Central memory CD8-positive, alpha-beta T cell (primary cell): ENCODE data around the gene TARDBP.
"Not testable (repeated sequence)": the region's sequence is repeated elsewhere in the genome, so short reads cannot be mapped to it uniquely, and the experiment has no call there.

Source experiments
- ATAC-seq: fragments of 150-1000 bp; cut with Tn5 transposase; replicated peaks from 2 replicates; pipeline ENCODE4 v1.10.0; 2022; ENCODE audit warnings: mild to moderate bottlenecking, moderate FRiP score, moderate number of reproducible peaks; ENCODE audit not compliant: poor library complexity, severe bottlenecking; ENCODE audit errors: extremely low read depth
- DNase-seq, 2 donors: peaks; one replicate each; pipeline ENCODE4 v3.0.0; 2021; ENCODE audit warnings: low spot score in 2 of 2
- H3K27ac Mint-ChIP-seq: one replicate; pipeline ENCODE4 v1.8.0; 2022; ENCODE audit warnings: low read depth, mild to moderate bottlenecking, moderate library complexity, mixed read lengths
- H3K27me3 Mint-ChIP-seq: one replicate; pipeline ENCODE4 v1.8.0; 2022; ENCODE audit warnings: mixed read lengths
- H3K36me3 Mint-ChIP-seq: one replicate; pipeline ENCODE4 v1.8.0; 2022; ENCODE audit warnings: mild to moderate bottlenecking, moderate library complexity, mixed read lengths; ENCODE audit not compliant: insufficient read depth
- H3K4me1 Mint-ChIP-seq: one replicate; pipeline ENCODE4 v1.8.0; 2022; ENCODE audit warnings: mixed read lengths
- H3K4me3 Mint-ChIP-seq: one replicate; pipeline ENCODE4 v1.8.0; 2022; ENCODE audit warnings: mild to moderate bottlenecking, moderate library complexity, mixed read lengths
- H3K9me3 Mint-ChIP-seq: one replicate; pipeline ENCODE4 v1.8.0; 2022; ENCODE audit warnings: mixed read lengths

Gene TARDBP

DNA sequence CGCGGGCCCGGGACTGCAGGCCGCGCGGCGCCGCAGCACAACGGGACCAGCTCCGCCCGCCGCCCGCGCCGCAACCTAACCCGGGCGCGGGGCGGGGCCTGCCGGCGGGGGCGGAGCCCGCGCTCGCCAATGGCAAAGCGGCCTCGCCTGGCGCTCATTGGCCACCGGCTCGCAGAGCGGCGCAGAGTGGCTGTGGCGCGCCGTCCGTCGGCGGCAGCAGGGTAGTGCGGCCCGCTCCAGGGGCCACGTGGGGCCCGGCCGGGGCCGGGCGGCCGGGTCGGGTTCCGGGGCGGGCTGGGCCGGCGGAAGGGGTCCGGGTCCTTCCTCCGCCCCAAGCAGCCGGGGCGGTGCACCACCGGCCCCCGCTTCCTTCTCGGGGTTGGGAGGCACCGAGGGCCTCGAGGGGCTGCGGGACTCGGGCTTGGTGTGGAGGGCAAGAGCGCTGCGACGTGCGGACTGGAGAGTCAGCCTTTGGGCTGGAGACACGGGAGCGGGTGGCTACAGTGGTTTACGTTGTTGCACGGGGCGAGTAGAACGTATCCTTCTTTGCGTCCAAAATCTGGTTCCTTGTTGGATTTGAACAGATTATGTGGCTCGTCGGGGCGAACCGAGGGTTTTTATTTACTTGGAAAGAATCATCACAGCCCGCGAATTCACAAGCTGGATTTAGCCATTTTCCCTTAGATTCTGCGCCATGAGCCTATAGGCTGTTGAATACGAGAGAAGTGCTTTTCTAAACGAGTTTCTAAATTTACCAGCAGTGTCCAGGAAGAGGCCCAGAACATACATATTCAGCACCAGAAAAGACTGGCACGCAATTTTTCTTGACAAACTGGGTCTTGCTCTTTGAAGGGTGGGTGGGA, 47.7 kb downstream of the TARDBP start, which contains the start of gene SRM:
SRM (minus strand) TSS at position 51 of the 863 bp plus-strand sequence. CDS start 75 bp downstream, outside the sequence.
- no peaks in the 10 kb centered on the region for H3K27me3 Mint-ChIP-seq
- H3K27ac Mint-ChIP-seq: peak within 1 kb of the TSS; percentile 97
- peak within 1 kb of the TSS; percentile 96 for H3K4me3 Mint-ChIP-seq
- no peaks in the 10 kb centered on the region for H3K9me3 Mint-ChIP-seq
- H3K4me1 Mint-ChIP-seq: peaks cover 35% of the 10 kb centered on the region
- H3K36me3 Mint-ChIP-seq: peaks cover 24% of the 10 kb centered on the region
- peak; percentile 82 for ATAC-seq
- peak; percentile 78 to 81 for DNase-seq

GRCh38 chr1:11061652-11062365, 49.4 kb downstream of the TARDBP start:
- no peaks in the 10 kb centered on the region for H3K9me3 Mint-ChIP-seq
- H3K27ac Mint-ChIP-seq: peak overlapping the region; percentile 97
- ATAC-seq (no peak), DNase-seq (no peak)
- peaks cover 35% of the 10 kb centered on the region for H3K4me1 Mint-ChIP-seq
- H3K4me3 Mint-ChIP-seq: peak overlapping the region; percentile 96
- H3K36me3 Mint-ChIP-seq: peaks cover 23% of the 10 kb centered on the region
- no peaks in the 10 kb centered on the region for H3K27me3 Mint-ChIP-seq

DNA sequence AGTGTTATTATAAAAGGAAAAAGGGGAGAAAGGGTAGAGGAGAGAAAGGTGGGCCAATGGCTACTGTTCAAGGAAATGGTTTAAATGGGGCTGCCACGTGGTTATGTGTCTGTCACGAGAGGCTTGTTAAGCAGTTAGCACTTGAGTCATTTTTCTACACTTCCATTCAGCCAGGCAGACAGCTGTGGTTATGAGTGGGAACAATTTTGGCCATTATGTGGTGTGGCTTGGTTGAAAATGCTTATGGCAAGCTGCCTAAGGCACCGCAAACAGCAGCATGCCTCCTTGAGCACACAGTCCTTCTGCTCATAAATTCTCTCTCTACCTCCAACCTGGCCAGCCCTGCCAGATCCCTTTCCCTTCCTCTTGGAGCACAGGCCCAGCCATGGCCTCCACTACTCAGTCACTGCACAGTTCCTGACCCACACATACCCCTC, 50.5 kb downstream of the TARDBP start:
- Mint-ChIP-seq H3K27me3 (no peaks in the 10 kb centered on the region), H3K4me3 (peak overlapping the region; percentile 14), H3K9me3 (no peaks in the 10 kb centered on the region), H3K4me1 (peaks cover 35% of the 10 kb centered on the region), H3K36me3 (peaks cover 31% of the 10 kb centered on the region), H3K27ac (peak overlapping the region; percentile 61)
- DNase-seq (peak in 1 of 2 donors; percentile 27), ATAC-seq (no peak)

DNA sequence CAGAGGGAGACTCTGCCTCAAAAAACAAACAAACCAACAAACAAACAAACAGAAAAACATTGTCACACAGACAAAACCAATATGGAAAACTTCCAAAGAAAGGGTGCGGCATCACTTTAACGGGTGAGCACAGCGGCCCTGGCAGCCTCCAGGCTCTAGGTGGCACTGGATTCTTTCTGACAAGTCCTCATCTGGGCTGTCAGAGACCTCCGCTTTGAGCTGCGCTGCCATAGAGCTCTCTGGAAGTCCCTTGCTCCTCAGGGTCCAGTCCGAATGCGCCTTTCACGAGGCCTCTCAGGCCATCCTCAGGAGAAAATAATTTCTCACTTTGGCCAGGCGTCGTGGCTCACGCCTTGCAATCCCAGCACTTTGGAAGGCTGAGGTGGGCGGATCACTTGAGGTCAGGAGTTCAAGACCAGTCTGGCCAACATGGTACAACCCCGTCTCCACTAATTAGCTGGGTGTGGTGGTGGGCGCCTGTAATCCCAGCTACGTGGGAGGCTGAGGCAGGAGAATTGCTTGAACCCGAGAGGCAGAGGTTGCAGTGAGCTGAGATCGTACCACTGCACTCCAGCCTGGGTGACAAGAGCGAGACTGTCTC, 51.6 kb downstream of the TARDBP start:
- not testable (repeated sequence) for H3K4me3 Mint-ChIP-seq, H3K9me3 Mint-ChIP-seq, ATAC-seq, H3K27me3 Mint-ChIP-seq, DNase-seq, H3K27ac Mint-ChIP-seq
- peaks cover 35% of the 10 kb centered on the region for H3K36me3 Mint-ChIP-seq
- H3K4me1 Mint-ChIP-seq: peaks cover 31% of the 10 kb centered on the region

- Mint-ChIP-seq H3K4me1 (peaks cover 27% of the 10 kb centered on the region), H3K27me3 (no peaks in the 10 kb centered on the region), H3K36me3 (peaks cover 41% of the 10 kb centered on the region), H3K4me3 (no peak overlapping the region), H3K27ac (no peak overlapping the region), H3K9me3 (no peaks in the 10 kb centered on the region)
- DNase-seq (no peak), ATAC-seq (no peak)
Observed at GRCh38 chr1:11064942-11065341, 52.5 kb downstream of the TARDBP start.

DNA sequence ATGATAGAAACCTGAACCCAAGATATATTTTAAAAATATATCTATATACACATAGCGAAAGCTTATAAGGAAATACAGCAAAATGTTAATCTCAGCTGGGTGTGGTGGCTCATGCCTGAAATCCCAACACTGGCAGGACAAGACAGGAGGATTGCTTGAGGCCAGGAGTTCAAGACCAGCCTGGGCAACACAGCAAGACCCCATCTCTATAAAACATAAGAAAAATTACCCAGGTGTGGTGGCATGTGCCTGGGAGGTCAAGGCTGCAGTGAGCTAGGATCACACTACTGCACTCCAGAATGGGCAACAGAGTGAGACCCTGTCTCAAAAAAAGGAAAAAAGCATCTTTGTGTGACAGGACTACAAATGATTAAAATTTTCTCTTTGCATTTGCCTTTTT, 53.3 kb downstream of the TARDBP start:
- H3K36me3 Mint-ChIP-seq: peaks cover 42% of the 10 kb centered on the region
- H3K4me1 Mint-ChIP-seq: peaks cover 21% of the 10 kb centered on the region
- no peaks in the 10 kb centered on the region for H3K27me3 Mint-ChIP-seq

DNA sequence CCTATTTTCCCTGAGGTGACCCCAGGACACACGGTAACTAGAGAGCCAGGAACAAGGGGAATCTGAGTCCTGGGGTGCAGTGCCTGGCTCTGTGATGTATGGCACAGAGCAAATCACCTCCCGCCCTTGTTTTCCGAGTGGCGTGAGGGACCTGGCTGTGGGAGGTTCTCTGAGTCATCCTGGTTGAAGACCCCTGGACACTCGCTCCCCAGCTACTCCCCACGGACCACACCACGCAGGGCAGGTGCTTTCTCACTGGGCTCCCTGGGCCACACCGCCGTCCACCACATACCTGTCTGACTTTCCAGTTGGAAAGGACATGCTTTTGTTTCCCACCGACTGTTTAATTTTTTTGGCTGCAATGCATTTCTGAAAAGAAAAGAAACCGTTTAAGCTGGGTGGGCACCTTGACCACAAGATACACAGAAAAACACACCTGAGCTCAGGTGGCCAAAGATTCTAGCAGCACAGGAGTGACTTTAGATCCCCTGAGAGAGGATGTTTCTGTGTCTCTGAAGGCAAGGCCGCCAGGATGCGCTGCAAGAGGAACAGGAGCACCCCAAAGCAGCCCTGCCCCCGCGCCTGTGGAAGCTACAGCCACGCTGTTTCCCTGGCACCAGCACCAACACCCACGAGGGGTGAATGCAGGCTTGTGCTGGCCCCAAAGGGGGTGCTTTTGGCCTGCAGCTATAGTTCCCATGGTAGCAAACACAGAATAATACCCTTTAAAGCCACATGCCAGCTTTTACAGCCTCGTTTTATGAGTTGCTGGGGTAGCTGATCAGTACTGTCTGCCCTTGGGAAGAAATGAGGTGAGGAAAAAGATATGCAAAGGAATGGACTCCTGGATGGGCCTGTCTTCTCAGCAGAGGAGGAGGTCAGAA, 55.5 kb downstream of the TARDBP start:
- no peaks in the 10 kb centered on the region for H3K27me3 Mint-ChIP-seq
- no peak overlapping the region for H3K4me3 Mint-ChIP-seq
- H3K4me1 Mint-ChIP-seq: peaks cover 14% of the 10 kb centered on the region
- H3K36me3 Mint-ChIP-seq: peaks cover 49% of the 10 kb centered on the region
- DNase-seq (no peak), ATAC-seq (no peak)
- H3K9me3 Mint-ChIP-seq: no peaks in the 10 kb centered on the region
- H3K27ac Mint-ChIP-seq: no peak overlapping the region

More for the DNA sequence above, 53.3 kb downstream of the TARDBP start:
- no peaks in the 10 kb centered on the region for H3K9me3 Mint-ChIP-seq
- no peak for ATAC-seq
- H3K27ac Mint-ChIP-seq: no peak overlapping the region
- DNase-seq: no peak
- H3K4me3 Mint-ChIP-seq: no peak overlapping the region

GRCh38 chr1:11068600-11069473, 56.4 kb downstream of the TARDBP start:
- Mint-ChIP-seq H3K9me3 (no peaks in the 10 kb centered on the region), H3K27ac (no peak overlapping the region), H3K36me3 (peaks cover 49% of the 10 kb centered on the region), H3K4me3 (no peak overlapping the region), H3K27me3 (no peaks in the 10 kb centered on the region), H3K4me1 (peaks cover 8% of the 10 kb centered on the region)
- no peak for ATAC-seq
- no peak for DNase-seq

DNA sequence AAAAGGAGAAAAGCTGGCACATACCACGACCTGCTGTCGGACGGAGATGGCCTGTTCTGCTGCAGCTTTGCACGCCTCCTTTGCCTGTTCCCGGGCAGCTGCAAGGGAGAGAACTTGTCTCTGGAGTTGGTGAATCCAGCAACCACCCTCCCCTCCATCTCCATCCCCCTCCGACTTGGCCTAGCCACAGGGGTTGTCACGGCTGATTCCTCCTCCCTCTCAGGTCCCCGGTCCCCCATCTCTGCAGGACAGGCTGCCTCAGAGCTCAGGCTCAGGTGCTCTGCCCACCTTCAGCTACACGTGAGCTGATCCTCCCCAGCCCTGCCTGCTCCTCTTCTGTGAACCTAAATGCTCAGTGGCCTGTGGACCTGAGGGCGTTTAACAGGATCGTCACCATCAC, 58.4 kb downstream of the TARDBP start:
- no peak for DNase-seq
- Mint-ChIP-seq H3K36me3 (peaks cover 57% of the 10 kb centered on the region), H3K4me3 (no peak overlapping the region), H3K4me1 (peaks cover 8% of the 10 kb centered on the region), H3K27me3 (no peaks in the 10 kb centered on the region), H3K27ac (no peak overlapping the region), H3K9me3 (no peaks in the 10 kb centered on the region)
- no peak for ATAC-seq

GRCh38 chr1:11071463-11072215, 59.2 kb downstream of the TARDBP start:
- Mint-ChIP-seq H3K36me3 (peaks cover 61% of the 10 kb centered on the region), H3K4me1 (peaks cover 8% of the 10 kb centered on the region), H3K4me3 (no peak overlapping the region), H3K27ac (no peak overlapping the region), H3K9me3 (no peaks in the 10 kb centered on the region), H3K27me3 (no peaks in the 10 kb centered on the region)
- ATAC-seq: no peak
- no peak for DNase-seq
